Middle frontal gyrus (tissue), 1 donor: ENCODE data around the gene SCAMP3.
"Not testable (repeated sequence)": the region's sequence is repeated elsewhere in the genome, so short reads cannot be mapped to it uniquely, and the experiment has no call there.

ENCODE experiments used
- DNase-seq: peaks from one replicate; pipeline ENCODE4 v3.0.0-alpha.2; 2015; ENCODE audit warnings: low spot score; ENCODE audit errors: extremely low spot score

SCAMP3 gene

DNA sequence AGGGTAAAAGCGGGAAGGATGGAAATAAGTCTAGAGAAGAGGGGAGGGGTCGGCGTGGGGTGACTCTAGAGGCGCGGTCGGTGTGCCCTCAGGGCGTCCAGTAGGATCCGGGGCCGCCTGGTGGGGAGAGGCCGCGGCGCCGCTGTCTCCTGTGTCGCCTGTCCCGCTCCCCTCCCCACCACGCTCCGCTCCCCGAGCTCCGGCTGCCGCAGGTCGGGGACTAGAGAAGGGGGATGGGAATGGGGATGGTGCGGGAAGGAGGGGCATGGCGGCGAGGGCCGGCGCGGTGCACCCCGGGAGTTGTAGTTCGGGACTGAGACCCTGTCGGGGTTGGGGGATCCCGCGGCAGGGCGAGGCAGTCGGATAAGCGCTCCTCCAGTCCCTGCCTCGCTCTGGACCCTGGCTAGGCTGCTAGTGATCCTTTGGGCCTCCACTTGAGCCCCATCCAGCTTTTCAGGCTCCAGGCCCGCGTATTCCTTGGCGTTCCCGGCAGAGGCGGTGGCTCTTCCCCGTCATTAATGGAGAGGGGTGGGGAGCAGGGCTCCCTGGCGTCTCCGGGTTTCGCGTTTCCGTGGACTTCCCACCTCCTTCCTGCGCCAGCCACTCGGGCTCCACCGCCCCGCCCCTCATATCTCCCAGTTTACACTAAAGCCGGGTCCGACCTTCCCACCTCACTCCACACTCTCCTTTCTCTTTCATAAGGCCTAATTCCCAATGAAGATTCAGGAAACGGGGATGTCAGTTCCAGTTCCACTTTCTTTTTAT is 6.7 kb downstream of the SCAMP3 start, which contains the start of gene ENTREP3:
TSS of gene ENTREP3 (minus strand) at position 241 of the 765 bp plus-strand sequence. CDS start 606 bp downstream, outside the sequence.
- DNase-seq: peak; percentile 76

DNA sequence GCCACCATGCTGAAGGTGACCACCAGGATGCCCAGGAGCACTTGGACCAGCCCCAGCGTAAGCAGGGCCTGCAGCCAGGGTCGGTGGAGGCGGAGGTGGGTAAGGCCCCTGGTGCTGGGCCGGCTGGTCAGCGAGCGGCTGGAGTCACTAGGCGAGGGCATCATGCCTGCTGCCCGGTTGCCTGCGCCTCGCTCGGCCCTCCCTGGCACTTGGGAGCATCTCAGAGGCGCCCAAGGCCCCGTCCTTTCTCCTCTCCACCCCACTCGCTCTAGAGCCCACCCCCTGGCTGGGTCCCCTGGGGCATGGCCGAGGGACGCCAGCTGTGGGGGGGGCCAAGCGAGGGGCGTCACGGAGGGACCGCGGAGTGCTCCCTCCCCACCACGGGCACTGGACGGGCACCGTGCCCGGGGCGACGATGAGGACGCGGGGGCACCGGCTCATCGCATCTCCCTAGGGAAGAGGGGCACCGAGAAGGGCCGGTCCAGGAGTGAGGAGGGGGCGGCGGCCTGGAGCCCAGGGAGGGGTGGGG is 7.4 kb downstream of the SCAMP3 start:
- DNase-seq: no peak

DNA sequence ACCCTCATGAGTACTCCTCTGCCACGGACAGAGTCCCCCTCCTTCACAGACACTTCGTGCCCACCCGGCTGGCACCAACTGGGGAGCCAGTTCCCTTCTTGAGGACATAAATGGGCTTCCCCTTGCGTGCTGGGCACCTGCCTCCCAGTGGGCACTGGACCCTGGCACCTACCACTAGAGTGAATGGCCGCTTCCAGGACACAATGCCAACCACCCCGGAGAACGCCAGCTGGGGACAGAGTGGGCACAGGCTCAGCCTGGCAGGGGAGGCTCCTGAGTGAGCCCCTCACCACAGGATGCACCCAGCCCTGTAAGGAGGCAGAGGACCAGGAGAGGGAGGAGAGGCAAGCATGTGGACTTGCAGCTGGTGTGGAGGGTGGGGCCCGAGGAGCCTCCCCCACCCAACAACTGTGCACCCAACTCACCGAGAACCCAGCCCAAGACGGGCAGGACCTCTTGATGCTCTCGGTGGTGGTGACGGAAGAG is 7.9 kb downstream of the SCAMP3 start:
- no peak for DNase-seq

DNA sequence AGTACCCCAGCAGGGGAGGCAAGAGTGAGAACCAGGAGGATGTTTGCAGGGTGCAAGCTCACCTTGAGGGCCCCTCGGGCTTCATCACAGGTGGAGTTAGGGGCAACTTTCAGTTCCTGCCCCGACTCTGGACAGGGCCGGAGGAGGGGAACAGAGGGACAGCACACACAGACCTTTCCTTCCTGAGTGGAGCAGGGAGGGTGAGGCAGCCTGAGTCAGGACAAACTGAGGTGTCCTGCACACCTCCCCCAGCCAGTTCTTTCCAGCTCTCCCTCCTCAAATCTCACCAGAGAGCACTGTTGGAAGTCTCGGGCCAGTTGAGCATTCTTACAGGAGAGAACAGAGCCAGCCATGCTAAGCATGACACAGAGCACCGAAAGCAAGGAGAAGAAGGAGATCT is 8.4 kb downstream of the SCAMP3 start:
- DNase-seq: no peak

DNA sequence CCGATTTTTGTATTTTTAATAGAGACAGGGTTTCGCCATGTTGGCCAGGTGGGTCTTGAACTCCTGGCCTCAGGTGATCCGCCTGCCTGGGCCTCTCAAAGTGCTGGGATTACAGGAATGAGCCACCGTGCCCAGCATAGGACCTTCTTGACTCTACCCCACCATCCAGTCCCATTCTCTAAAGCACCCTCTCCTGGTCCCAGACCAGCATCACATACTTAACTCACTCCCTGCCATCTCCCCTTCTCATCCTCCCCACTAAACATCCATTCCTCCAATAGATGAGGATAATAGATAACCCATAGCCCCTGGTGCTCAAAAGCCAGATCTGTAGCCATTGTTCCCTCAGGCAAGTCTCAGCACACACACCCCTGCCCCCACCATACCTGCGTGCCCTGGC is 9.0 kb downstream of the SCAMP3 start:
- DNase-seq: no peak

DNA sequence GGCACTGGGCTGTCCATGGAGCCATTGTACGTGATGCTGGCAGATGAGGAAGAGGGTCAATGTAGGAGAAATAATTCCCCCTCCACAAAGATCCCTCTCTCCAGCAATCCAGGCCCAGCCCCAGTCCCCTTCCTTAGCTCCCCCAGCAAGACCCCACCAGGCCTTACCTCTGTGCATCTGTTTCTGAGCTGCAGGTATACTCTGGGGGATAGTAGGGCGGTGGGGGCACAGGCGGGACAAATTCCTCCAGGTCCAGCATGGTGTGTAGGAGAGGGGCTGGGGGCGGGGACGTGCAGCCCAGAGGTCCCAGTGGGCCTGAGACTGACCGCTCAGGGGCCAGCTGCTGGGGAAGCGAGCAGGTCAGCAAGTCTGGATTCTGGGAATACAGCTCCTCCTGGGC is 10.6 kb downstream of the SCAMP3 start:
- DNase-seq: no peak

DNA sequence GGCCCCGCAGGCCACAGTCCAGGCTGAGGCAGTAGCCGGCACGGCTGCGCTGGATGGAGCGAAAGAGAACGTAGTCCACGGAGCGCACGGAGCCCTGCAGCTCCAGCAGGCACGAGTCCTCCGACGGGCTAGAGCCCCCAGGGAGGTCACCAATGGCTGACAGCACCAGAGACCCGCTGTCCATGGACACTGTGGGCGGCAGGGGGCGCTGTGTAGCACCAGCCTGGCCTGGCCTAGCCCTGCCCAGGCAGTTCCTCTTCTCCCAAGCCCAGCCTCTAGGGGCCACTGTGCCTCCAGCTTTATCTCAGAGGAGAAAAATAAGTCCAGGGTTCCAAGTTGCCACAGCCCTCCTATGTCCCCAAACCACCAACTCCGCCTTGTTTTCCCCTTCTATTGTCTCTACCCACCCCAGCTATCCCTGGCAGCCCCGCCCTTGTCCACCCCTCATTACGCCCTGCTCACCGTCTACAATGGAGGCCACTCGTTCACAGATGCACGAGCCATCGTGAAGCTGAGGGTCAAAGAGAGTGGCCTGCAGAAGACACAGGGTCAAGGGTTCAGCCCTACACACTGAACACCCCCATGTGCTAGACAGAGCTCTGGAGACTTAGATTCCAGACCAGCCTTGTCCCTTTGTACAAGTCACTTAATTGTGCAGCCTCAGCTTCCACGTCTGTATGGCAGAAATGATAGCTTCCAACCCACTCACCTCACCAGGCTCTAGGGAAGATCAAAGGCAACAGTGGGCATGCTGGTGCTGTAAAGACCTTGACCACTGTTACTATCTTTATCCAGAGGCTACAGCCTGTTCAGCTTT is 11.3 kb downstream of the SCAMP3 start:
- peak; percentile 84 for DNase-seq

DNA sequence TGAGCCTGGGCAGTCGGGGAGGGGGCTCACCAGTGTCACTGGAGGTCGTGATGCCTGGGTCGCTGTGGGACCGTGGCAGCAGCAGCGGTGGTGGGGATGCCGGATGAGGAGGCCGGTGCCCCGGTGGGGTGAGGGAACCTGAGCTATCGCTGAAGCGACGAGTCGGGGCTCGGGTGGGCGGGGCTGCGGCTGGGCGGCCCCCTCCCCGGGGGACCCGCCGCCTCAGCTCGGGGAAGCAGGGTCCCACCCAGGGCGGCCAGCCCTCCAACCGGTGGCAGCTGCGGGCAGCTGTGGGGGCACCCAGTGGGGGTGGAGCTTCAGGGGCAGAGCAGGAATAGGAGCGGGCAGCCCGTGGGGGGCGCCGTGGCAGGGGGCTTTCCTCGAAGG is 11.9 kb downstream of the SCAMP3 start:
- no peak for DNase-seq

DNA sequence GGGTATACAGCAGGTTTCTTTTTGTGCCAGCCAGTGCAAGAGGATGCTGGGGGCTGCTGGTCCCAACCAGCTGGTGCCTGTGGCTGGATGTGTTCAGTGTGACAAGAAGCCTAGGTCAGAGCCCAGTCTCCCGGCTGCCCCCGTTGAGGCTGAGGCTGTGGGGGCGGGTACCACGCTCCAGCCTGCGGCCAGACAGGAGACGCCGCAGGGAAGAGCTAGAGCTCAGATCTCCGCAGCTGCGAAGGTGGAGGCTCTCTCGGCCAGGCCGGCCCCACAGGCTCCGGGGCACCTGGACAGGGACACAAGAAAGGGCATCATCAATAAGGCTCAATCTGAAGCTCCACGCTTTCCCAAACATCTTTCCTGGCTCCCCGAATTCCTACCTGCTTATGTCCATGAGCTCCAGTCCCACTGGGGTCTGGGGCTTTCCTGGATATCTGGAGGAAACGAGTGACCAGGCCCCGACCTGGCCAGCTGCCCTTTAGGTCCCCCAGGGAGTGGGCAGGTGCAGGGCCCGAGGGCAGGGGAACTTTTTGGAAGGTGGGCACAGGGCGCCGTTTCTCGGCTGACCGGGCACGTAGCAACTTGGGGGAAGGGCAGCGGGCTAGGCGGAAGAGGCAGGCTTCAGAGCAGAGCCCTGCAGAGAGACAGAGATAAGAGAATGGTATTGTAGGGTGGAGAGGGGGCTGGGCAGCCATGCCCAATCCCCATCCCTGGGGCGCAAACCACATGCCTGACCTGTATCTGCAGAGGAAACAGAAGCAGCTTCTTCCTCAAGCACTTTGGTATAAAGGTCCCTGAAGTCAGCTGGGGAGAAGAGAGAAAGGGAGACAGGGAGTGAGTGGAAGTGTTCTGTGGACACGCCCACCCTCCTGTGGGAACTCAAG is 14.2 kb downstream of the SCAMP3 start:
- no peak for DNase-seq

DNA sequence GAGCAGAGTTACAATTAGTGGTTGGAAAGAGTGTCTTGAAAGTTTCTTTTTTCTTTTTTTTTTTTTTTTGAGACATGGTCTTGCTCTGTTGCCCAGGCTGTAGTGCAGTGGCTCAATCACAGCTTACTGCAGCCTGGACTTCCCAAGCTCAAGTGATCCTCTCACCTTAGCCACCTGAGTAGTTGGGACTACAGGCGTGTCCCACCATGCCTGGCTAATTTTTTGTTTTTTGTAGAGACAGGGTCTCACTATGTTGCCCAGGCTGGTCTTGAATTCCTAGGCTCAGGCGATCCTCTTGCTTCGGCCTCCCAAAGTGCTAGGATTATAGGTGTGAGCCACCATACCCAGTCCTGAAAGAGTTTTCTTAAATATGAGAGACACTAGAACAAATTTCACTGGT is 15.4 kb downstream of the SCAMP3 start:
- not testable (repeated sequence) for DNase-seq

DNA sequence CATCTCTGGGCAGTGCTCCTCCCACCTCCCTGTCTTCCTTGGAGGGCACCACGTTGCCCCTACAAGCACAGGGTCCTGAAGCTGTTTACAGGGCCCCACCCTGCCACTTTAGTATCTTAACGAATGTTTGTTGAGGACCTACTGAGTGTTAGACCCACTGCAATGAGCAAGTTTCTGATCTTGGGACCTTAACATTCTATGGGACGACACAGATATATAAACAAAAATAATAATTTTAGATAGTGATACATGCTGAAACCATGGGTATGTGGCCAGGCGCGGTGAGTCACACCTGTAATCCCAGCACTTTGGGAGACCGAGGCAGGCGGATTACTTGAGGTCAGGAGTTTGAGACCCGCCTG is 17.0 kb downstream of the SCAMP3 start:
- no peak for DNase-seq

DNA sequence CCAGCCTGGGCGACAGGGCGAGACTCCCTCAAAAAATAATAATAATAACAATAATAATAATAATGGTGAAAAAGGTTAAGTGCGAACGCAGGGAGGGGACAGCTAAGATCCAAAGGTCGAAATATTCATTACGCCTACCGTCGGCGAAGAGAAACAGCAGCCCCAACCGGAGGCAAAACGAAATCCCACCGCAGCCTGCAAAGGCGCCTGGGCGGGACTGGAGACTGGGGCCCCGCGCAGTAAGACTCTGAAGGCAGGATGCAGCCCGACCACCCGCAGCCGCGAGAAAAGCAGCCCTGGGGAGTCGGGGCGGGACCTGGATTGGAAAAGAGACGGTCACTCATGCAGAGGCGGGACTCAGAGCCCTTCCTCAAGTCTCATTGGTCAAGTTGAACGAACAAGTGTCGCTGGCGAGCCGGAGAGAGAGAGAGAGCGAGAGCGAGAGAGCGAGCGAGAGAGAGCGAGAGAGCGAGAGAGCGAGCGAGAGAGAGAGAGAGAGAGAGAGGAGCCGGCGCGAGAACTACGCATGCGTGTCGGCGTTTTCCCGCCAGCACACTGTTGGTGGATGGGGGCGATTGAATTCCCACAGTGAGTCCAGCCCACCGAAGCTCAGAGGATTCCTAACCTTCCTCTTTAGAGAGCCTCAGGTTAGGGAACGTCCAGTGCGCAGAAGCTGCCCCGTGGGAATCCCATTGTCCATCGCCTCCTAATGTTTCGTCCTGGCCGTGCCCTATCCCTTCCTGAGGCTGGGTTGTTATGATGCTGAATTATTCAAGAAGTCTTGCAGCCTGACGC is 17.6 kb downstream of the SCAMP3 start:
- DNase-seq: peak; percentile 97

DNA sequence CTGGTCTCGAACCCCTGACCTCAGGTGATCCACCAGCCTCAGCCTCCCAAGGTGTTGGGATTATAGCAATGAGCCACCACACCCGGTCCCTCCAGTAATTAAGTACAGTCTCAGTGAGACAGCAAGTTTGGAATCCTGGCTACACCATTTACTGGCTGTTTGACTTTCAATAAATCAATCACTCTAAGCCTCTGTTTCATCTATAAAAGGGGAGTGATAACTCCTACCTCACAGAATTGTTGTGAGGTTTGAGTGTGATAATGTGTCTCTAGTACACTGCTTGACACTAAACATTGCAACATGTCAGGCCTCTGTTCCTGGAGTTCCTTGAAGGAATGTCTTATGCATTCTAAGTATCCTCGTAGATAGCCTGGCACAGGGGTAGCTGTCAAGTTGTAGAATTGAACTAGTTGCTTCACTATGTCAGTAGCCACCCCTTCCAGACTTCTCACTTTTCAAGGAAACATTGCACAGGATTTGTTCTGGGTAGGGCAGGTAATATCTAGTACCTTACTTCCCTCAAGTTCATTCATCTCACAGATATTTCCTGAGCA is 19.3 kb downstream of the SCAMP3 start:
- DNase-seq: no peak

DNA sequence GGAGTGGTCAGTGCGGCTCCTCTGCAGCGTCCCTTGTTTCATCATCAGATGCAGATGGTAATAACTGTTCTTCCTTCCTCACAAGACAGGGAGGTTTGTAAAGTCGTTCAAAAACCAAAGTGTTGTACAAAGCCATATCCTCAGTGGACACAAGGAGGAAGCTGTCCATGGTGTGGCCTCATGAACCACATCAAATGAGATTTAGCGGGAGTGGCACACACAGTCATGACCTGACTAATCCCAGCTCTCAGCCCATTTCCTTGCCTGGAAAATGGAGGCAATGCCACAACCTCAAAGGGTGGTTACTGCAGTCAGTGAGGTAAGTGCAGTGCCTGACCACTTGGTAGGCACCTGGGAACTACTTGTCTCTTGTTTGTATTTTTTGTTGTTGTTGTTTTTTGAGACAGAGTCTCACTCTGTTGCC is 20.3 kb downstream of the SCAMP3 start:
- DNase-seq: no peak

DNA sequence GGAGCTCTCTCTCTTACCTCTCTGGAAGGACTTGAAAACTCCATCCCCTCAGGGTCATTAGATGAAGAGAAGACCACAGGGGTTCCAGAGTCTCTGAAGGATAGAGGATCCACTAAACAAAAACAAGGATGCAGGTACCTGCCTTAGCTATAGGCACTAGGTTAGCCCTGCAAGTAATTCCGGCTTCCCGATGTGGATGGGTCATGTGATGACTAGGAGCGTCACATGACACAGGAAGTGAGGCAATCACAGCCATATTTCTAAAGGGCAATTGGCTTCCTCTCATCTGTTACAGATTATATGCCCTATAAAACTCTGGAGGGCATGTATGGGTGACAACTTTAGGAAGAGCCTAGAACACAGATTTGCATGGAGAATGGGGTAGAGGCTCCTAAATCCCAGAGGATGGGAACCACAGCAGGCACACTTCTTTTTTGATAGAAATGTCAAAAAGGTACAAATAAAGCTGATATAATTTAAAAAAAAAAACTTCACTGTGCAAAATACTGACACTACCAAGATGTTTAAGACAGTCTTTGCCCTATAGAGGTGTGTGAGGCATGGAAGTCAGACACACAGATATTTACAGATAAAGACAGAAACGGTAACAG is 21.0 kb downstream of the SCAMP3 start:
- peak; percentile 88 for DNase-seq

DNA sequence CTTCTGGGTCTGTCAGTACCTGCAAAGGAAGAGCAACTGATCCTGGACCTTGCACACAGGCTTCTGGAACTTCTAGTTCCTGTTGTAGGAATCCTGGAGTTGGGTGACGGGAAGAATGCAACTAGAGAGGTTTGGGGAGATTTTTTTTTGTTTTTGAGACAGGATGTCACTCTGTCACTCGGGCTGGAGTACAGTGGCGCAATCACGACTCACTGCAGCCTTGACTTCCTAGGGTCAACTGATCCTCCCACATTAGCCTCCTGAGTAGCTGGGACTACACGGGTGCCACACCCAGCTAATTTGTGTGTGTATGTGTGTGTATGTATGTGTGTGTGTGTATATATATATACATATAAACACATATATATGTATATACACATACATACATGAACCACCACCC is 25.7 kb downstream of the SCAMP3 start:
- DNase-seq: no peak

DNA sequence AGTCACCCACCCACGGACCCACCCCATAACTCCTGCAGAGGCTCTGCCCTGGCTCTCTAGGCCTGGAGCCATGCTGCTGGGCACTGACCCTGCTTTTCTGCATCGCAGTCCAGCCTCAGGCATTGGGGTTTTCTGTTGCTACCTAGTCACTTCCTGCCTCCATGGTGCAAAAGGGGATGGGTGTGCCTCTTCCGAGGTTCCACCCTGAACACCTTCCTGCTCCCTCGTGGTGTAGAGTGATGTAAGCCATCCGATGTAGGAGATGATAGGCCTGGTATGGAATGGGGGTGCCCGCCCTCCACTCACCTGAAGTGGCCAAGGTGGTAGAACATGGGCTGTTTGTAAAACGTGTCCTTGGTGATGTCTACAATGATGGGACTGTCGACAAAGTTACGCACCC is 26.8 kb downstream of the SCAMP3 start:
- DNase-seq: not testable (repeated sequence)

DNA sequence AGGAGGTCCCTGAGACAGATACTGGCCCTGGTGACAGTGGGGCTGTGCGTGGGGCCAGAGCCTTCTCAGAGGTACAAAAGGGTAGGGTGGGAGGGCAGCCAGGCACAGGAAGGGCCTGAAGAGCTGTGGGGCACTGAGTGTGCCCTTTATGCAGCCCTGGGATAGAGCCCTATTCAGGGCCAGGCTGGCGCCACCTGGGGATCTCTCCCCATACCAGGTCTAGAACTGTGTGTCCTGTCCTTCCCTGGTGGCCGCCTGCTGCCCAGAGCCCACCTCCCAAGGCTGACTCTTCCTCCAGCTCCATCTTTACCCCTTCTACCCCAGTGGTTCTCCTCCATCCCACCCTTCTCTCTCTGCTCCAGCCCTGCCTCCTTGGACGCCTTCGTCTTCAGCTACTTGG is 28.7 kb downstream of the SCAMP3 start:
- not testable (repeated sequence) for DNase-seq
